ENCODE measurements around the gene SPATA21.
A peak's percentile ranks its signal among the peaks of the same experiment; 100 is the strongest.
"Not testable (repeated sequence)": the region's sequence is repeated elsewhere in the genome, so short reads cannot be mapped to it uniquely, and the experiment has no call there.

The SPATA21 gene

DNA sequence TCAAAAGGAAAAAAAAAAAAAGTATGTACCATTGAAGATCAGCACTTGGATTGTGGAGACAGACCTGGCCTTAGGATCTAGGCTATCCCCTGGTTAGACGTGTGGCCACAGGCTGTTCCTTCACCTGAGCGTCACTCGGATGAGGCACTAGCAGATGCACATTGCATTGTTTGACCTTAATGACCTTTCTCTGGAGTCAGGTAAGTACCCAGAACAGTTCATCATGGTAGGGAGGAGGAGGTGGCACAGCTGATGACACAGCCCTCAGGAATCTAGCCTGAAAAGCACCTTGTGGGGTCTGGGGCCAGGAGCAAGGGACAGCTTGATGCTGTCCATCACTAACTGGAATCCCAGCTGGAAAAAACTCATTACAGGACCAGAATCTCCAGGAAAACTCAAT, 24.5 kb upstream of the SPATA21 start:
- peak overlapping the region; percentile 21 for H3K27ac Mint-ChIP-seq
- no peaks in the 10 kb centered on the region for H3K27me3 Mint-ChIP-seq
- H3K4me3 Mint-ChIP-seq, result no peak overlapping the region
- peaks cover 47% of the 10 kb centered on the region for H3K36me3 Mint-ChIP-seq
- no peaks in the 10 kb centered on the region for H3K9me3 Mint-ChIP-seq
- no peaks in the 10 kb centered on the region for H3K4me1 Mint-ChIP-seq
- ATAC-seq, result no peak

DNA sequence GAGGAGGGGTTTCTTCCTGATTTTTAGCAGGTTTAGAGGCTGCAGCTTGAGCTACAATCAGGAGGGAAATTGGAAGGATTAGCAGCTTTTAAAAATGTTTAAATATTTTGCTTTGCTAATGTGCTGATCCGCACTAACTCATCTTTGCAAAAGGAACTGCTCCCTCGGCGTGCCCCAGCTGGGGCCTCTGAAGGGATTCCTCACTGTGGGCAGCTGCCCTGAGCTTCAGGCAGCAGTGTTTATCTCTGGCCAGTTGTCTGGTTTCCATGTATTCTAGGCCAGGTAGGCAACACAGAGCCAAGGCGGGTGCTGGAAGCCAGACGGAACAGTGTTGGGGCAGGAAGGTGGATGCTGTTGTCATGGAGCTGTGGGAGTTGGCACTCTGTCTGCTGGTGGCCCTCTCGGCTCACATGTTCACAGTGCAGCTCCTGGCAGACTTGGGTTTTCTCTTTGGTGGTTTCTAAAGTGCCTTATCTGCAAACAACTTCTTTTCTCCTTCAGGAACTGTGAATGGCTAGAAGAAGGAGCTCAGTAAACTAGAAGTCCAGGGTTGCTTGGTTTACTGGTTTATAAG, 22.2 kb upstream of the SPATA21 start:
- no peak for ATAC-seq
- Mint-ChIP-seq H3K27me3 (no peaks in the 10 kb centered on the region), H3K27ac (no peak overlapping the region), H3K4me1 (peaks cover 6% of the 10 kb centered on the region), H3K4me3 (no peak overlapping the region), H3K36me3 (peaks cover 45% of the 10 kb centered on the region), H3K9me3 (no peaks in the 10 kb centered on the region)

DNA sequence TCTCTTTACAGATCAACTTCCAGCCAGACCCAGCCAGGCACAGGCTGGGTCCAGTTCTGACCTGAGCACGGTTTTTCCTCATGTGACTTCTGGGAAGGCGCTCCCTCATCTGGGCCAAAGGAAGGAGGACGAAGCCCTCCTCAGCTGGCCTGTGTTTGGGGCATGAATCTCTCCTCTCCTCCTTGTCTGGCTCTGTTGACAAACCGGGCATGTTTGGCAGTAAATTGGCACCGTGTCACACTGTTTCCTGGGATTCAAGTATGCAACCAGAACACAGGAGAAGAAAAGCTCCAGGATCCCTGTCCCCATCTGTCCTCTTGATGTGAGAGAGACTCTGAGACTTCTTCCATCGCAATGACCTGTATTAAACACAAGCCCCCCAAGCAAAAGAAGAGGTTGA, 21.6 kb upstream of the SPATA21 start:
- ATAC-seq, result no peak

DNA sequence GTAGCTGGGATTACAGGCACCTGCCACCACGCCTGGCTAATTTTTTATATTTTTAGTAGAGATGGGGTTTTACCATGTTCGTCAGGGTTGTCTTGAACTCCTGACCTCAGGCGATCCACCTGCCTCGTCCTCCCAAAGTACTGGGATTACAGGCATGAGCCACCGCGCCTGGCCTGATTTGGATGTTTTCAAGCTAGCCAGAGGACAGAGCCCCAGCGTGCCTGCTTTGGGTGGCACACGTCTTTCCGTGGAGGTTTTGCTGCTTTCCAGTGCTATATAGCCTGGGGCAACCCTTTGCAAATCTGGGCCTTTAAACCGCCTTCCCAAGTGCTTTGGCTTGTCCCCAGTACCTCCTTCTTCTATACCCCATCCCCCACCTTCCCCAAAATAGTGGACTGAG, 18.9 kb upstream of the SPATA21 start:
- not testable (repeated sequence) for H3K27ac Mint-ChIP-seq, H3K4me3 Mint-ChIP-seq, H3K27me3 Mint-ChIP-seq, H3K9me3 Mint-ChIP-seq, ATAC-seq
- peaks cover 46% of the 10 kb centered on the region for H3K36me3 Mint-ChIP-seq
- H3K4me1 Mint-ChIP-seq, result peaks cover 20% of the 10 kb centered on the region

More for the DNA sequence above, 21.6 kb upstream of the SPATA21 start:
- Mint-ChIP-seq H3K36me3 (peaks cover 42% of the 10 kb centered on the region), H3K27me3 (no peaks in the 10 kb centered on the region), H3K9me3 (no peaks in the 10 kb centered on the region), H3K4me3 (no peak overlapping the region), H3K4me1 (peaks cover 6% of the 10 kb centered on the region), H3K27ac (no peak overlapping the region)

DNA sequence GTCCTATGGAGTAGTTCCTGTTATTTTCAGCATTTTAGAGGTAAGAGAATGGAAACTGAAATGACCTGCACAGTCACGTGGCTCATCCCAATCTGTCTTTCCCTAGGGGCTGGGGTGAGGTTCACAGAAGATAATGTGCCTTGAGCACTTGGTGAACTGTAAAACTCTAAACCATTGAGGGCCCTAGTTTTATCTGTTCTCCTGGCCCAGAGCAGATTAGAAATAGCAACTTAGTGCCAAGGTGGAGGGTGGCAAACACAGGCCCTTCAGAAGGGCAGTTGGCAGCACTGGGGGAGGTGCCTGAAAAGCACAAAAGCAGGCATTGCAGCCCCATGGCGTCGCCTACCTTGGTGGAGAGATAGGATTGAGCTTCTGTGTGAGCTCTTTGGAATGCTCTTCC, 17.7 kb upstream of the SPATA21 start:
- H3K27ac Mint-ChIP-seq, ATAC-seq, H3K27me3 Mint-ChIP-seq, H3K4me3 Mint-ChIP-seq, H3K9me3 Mint-ChIP-seq: not testable (repeated sequence)
- H3K4me1 Mint-ChIP-seq, result peaks cover 33% of the 10 kb centered on the region
- peaks cover 43% of the 10 kb centered on the region for H3K36me3 Mint-ChIP-seq

DNA sequence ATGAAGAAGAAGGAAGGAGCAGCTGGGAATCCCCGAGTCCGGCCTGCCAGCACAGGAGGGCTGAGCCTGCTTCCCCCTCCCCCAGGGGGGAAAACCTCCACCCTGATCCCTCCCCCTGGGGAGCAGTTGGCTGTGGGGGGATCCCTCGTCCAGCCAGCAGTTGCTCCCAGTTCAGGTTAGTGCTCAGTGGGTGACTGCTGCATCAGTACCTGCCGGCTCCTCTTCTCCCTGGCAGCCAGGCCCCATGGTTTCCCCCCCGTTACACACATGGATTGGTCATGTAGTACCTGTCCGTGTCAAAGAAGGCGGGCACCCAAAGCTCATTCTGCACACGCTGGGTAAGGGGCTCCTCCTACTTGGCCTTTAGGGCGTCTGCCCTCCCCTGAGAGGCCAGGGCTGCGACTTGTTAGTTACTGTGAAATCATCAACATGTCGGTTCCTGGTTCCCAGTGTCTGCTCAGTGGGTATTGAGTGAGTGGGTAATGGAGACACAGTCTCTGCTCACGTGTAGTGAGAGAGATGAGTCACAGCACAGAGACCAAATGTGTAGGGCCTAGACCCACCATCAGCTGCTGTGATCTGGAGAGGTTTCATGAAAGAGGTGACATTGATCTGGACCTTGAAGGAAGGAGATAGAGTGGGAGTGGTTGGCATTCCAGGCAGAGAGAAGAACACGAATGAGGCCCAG, 14.8 kb upstream of the SPATA21 start:
- ATAC-seq, result peak; percentile 85
- Mint-ChIP-seq H3K4me1 (peaks cover 56% of the 10 kb centered on the region), H3K27ac (peak overlapping the region; percentile 81), H3K9me3 (no peaks in the 10 kb centered on the region), H3K36me3 (peaks cover 64% of the 10 kb centered on the region), H3K4me3 (peak overlapping the region; percentile 47), H3K27me3 (no peaks in the 10 kb centered on the region)

DNA sequence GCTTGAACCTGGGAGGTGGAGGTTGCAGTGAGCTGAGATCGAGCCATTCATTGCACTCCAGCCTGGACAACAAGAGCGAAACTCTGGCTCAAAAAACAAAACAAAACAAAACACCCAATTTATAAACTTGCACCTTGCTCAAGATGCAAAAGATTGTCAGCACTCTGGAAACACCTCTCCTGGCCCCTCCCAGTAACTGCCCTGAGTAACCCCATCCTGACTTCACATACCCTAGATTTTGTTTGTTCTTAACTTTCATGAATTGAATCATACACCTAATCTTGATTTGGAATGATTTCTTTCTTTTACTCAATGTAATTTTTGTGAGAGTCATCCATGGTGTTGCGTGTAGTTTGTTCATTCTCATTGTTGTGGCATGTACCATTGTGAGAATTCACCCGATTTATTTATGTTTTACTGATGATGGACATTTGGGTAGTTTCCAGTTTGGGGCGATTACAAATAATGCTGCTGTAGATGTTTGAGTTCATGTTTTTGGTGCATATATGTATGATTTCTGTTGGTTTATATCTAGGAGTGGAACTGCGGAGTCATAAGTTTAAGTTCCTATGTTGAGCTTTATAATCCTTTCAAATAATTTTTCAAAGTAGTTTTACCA, 13.7 kb upstream of the SPATA21 start:
- no peaks in the 10 kb centered on the region for H3K27me3 Mint-ChIP-seq
- no peak for ATAC-seq
- peaks cover 56% of the 10 kb centered on the region for H3K4me1 Mint-ChIP-seq
- no peaks in the 10 kb centered on the region for H3K9me3 Mint-ChIP-seq
- H3K27ac Mint-ChIP-seq, result peak overlapping the region; percentile 81
- peak overlapping the region; percentile 36 for H3K4me3 Mint-ChIP-seq
- H3K36me3 Mint-ChIP-seq, result peaks cover 64% of the 10 kb centered on the region

DNA sequence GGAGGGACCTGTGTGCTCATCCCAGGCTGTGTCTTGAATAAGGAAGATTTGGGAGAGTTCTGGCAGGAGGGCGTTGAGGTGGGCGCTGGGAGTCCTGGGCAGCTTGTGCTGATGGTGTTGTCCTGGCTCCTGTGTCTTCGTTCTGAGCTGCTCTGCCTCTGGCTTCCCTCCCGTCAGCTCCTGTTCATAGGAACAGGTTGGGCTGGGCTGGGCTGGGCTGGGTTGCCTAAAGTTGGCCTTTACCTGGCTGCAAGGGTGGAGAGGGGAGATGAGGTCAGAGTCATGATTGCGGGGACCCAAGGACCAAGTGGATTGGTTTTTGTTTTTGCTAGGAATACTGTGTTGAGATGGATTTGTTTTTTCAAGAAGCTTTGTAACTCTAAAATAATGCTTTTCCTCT, 12.4 kb upstream of the SPATA21 start:
- Mint-ChIP-seq H3K9me3 (no peaks in the 10 kb centered on the region), H3K4me1 (peaks cover 51% of the 10 kb centered on the region)

DNA sequence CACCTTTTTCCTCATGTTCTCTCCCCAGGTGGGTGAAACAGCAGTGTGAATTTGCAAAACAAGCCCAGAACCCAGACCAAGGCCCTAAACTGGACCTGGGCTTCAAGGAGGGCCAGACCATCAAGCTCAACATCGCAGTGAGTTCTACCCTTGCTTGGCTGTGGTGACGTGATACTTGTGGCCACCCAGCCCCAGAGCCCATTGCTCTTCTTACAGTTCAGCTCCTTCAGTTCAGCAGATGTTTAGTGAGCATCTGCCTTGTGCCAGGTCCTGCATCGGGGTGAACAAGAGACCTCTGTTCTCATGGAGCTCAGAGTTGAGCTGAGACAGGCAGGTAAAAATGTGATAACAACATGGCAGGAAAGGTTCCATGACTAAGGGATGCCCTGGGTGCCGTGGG, 11.8 kb upstream of the SPATA21 start:
- peak overlapping the region; percentile 81 for H3K27ac Mint-ChIP-seq
- peaks cover 58% of the 10 kb centered on the region for H3K36me3 Mint-ChIP-seq
- H3K4me1 Mint-ChIP-seq, result peaks cover 56% of the 10 kb centered on the region
- H3K9me3 Mint-ChIP-seq, result no peaks in the 10 kb centered on the region
- no peaks in the 10 kb centered on the region for H3K27me3 Mint-ChIP-seq
- no peak for ATAC-seq
- H3K4me3 Mint-ChIP-seq, result no peak overlapping the region

More for the DNA sequence above, 12.4 kb upstream of the SPATA21 start:
- no peak overlapping the region for H3K4me3 Mint-ChIP-seq
- no peaks in the 10 kb centered on the region for H3K27me3 Mint-ChIP-seq
- no peak for ATAC-seq
- peak overlapping the region; percentile 81 for H3K27ac Mint-ChIP-seq
- peaks cover 52% of the 10 kb centered on the region for H3K36me3 Mint-ChIP-seq

DNA sequence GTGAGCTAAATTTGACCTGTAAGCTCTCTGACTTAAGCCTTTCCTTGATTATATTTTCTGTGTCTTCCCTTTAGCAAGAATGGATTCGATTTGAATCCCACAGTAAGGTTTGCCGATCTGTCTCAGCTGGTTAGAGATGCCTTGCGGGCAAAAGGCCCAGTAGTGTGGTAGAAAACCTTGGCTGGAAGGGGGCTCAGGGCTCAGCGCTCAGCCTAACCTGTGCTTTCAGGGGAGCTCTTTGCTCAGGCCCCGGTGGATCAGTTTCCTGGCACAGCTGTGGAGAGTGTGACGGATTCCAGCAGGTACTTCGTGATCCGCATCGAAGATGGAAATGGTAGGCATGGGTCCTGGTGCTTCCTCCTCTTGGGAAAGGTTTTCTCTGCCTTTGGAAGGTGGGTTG, 10.4 kb upstream of the SPATA21 start:
- Mint-ChIP-seq H3K27me3 (no peaks in the 10 kb centered on the region), H3K4me1 (peaks cover 70% of the 10 kb centered on the region), H3K9me3 (no peaks in the 10 kb centered on the region), H3K36me3 (peaks cover 66% of the 10 kb centered on the region), H3K27ac (peak overlapping the region; percentile 81), H3K4me3 (no peak overlapping the region)
- no peak for ATAC-seq

DNA sequence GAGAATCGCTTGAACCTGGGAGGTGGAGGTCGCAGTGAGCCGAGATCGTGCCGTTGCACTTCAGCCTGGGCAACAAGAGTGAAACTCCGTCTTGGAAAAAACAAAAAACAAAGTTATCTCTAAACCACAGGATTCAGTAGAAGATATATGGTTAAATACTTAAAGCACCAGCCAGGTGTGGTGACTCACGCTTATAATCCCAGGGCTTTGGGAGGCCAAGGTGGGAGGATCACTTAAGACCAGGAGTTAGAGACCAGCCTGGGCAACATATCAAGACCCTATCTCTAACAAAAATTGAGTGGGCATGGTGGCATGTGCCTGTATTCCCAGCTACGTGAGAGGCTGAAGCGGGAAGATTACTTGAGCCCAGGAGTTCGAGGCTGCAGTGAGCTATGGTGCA, 8.9 kb upstream of the SPATA21 start:
- peaks cover 63% of the 10 kb centered on the region for H3K36me3 Mint-ChIP-seq

DNA sequence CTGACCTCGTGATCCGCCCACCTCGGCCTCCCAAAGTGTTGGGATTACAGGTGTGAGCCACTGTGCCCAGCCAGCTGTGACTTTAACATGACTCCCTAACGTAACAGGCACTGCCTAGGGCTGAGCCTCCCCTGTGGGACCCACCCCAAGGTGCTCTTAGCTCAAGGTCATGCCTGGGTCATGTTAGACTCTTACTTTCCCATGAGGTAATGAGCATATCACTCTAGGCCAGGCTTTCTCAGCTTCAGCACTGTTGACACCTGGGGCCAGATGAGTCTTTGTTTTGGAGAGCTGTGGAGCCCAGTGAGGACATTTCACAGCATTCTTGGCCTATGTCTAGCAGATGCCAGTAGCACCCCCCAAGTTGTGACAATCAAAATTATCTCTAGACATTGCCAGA, 7.8 kb upstream of the SPATA21 start:
- Mint-ChIP-seq H3K27ac (no peak overlapping the region), H3K27me3 (no peaks in the 10 kb centered on the region), H3K9me3 (no peaks in the 10 kb centered on the region), H3K4me1 (peaks cover 66% of the 10 kb centered on the region), H3K4me3 (no peak overlapping the region), H3K36me3 (peaks cover 60% of the 10 kb centered on the region)
- ATAC-seq, result no peak

More for the DNA sequence above, 8.9 kb upstream of the SPATA21 start:
- no peak for ATAC-seq
- H3K4me1 Mint-ChIP-seq, result peaks cover 71% of the 10 kb centered on the region
- H3K27ac Mint-ChIP-seq, result no peak overlapping the region
- no peak overlapping the region for H3K4me3 Mint-ChIP-seq
- H3K9me3 Mint-ChIP-seq, result no peaks in the 10 kb centered on the region
- no peaks in the 10 kb centered on the region for H3K27me3 Mint-ChIP-seq

DNA sequence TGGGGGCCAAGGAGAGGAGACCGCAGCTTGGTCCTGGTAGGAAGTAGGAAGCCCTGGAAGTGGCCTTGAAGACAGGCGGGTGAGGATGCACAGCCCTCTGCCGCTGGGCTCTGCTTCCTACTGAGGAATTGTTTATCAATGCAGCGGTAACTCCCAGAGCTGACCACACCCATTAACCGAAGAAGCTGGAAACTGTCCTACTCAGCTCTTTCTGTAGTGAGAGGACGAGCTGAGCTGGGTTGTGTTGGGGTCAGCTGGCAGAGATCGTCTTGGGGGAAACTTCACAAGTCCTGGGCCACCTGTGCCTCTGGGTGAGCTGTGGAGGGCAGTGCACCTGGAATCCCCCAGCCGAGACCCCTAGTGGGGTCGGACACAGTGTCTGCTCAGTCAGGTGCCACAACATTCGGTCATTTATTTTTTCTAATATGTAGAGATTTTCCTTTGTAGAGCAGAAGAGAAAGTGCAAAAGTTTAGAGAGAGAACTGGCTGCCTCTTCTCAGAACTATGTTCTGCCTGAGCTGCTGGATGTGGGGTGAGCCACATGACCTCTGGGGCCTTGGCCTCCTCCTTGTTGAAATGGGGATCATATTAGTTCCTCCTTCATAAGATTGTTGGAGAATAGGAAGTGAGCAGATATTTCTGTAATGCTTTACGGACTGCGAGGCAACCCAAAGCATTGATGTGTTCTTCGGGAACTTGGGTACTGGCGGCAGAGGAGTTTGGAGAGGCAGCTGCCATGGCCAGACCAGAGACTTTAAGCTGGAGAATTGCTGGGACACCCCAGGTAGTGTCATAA, 6.9 kb upstream of the SPATA21 start:
- H3K4me3 Mint-ChIP-seq, result no peak overlapping the region
- peaks cover 61% of the 10 kb centered on the region for H3K4me1 Mint-ChIP-seq
- H3K36me3 Mint-ChIP-seq, result peaks cover 51% of the 10 kb centered on the region

DNA sequence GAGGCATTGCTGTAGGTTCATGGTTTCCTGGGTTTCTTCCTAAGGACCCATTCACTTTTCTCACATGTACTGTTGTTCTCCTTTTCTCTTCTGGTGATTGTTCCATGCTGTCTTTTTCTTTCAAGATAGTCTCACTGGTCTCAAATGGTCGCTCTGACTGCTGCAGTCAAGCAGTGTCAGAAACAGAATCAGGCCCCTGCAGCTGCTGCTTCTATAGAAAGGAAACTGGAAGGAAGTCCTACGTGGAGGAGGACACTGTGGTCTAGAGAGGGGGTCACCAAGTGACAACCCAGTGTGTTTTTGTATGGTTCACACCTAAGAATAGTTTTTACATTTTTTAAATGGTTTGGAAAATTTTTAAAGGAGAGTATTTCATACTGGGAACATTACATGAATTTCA, 5.7 kb upstream of the SPATA21 start:
- Mint-ChIP-seq H3K36me3 (peaks cover 39% of the 10 kb centered on the region), H3K9me3 (no peaks in the 10 kb centered on the region), H3K4me3 (peak overlapping the region; percentile 97), H3K27me3 (no peaks in the 10 kb centered on the region), H3K27ac (peak overlapping the region; percentile 87), H3K4me1 (peaks cover 53% of the 10 kb centered on the region)
- ATAC-seq, result peak; percentile 43

More for the DNA sequence above, 6.9 kb upstream of the SPATA21 start:
- ATAC-seq, result no peak
- H3K9me3 Mint-ChIP-seq, result no peaks in the 10 kb centered on the region
- no peaks in the 10 kb centered on the region for H3K27me3 Mint-ChIP-seq
- peak overlapping the region; percentile 87 for H3K27ac Mint-ChIP-seq

DNA sequence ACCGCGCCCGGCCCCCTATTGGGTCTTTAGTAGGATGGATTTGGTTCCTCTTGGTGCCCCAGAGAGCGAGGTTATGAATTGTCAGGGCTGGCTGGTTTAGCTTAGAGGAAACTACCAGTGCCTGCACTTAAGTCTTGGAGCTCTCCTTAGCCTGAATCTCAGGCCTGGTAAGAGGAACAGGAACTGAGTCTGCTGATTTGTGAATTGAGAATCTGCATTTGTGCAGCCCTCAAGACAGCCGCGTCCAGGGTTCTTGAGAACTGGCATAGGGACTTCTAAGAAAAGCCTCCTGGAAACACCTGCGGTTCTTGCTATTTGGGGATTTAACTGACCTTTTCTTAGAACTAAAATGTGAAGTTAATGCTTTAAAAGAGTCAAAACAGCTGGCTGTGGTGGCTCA, 5.0 kb upstream of the SPATA21 start:
- Mint-ChIP-seq H3K27ac (peak overlapping the region; percentile 87), H3K27me3 (no peaks in the 10 kb centered on the region), H3K9me3 (no peaks in the 10 kb centered on the region), H3K4me3 (peak overlapping the region; percentile 97), H3K36me3 (peaks cover 32% of the 10 kb centered on the region), H3K4me1 (peaks cover 46% of the 10 kb centered on the region)
- ATAC-seq, result peak; percentile 74
